HG03520 (cell line): ENCODE data around the gene PCID2.
"Not testable (repeated sequence)": the region's sequence is repeated elsewhere in the genome, so short reads cannot be mapped to it uniquely, and the experiment has no call there.

ENCODE experiments used
- ATAC-seq: cut with Tn5 transposase; IDR thresholded peaks from one replicate; pipeline ENCODE4 v1.9.1; 2021; ENCODE audit warnings: mild to moderate bottlenecking, moderate library complexity; ENCODE audit not compliant: unreplicated experiment

Gene PCID2

DNA sequence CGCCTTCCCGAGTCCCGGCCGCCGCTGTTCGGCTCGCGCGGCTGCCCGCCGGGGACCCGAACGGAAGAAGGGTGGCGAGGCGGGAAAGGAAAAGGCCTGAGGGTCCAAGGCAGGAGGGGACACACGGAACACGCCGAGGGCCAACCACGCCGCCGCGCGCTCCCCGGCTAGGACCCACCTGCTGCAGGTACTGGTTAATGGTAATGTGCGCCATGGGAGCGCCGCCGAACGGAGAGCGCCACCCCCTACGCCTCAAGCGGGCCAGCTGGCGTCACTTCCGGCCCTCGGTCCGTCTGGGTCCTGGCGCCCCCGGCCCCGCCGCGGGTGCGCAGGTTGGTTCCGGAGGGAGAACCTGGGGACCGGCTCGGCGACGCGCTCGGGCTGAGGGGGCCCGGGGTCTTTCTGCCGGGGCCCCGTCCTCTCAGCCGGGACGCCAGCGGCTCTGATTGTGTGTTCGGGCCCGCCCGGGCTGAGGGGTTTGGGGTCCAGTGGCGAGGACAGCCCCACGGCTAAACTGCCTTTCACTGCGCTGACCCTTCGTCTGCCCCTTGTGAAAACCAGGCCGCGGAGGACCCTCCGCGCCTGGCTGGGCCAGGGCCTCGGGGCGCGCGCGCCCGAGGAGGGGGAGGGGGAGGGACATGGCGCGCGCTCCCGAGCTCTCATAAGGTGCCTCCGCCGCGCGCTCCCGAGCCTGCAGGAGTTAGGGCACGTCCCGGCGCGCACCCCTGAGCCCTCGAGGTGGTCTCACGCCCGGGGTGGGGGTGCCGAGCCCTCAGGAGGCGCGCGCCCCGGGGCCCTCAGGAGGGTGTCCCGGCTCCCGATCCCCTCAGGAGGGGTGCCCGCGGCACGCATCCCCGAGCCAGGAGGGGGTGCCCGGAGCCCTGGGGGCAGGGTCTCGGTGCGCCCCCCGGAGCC is at the start of gene PCID2:
PCID2 (minus strand) TSS at position 249 of the 915 bp plus-strand sequence; CDS start at position 214, 35 bp downstream.
- ATAC-seq, result peak; percentile 69

DNA sequence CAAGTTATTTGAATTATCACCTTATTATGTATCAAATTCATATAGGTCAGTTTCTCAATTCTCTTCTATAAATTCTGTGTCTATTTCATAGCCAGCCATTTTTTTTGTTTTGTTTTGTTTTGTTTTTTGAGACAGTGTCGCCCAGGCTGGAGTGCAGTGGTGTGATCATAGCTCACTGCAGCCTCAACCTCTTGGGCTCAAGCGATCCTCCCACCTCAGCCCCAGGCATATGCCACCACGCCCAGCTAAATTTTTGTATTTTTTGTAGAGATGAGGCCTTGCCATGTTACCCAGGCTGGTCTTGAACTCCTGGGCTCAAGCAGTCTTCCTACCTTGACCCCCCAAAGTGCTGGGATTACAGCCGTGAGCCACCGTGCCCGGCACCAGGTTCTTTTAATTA is 49.4 kb upstream of the PCID2 start:
- not testable (repeated sequence) for ATAC-seq

DNA sequence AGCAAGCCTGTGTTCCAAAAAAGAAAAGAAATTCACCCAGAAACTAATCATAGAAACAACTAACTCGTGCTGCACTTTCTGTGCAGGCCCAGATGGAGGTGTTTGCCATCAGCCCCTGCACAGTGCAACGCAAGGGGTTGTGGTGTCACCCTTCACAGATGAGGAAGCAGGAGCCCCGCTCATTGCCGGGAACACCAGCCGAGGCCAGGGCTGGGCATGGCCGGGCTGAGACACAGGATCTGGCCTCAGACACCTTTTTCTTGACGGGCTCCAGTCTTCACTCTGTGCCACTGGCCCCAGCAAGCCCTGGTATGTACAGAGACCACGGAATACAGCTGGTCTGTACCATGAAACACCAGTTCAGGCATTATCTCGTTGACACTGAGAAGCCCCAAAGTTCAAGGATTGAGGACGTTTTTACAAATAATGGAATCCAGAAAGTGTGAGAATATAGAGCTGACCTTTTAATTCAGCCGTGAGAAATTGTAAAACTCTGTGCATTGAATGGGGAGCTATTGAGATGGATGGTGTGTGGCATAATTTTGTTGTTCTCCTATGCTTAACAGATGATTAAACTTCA is 44.1 kb upstream of the PCID2 start:
- no peak for ATAC-seq

DNA sequence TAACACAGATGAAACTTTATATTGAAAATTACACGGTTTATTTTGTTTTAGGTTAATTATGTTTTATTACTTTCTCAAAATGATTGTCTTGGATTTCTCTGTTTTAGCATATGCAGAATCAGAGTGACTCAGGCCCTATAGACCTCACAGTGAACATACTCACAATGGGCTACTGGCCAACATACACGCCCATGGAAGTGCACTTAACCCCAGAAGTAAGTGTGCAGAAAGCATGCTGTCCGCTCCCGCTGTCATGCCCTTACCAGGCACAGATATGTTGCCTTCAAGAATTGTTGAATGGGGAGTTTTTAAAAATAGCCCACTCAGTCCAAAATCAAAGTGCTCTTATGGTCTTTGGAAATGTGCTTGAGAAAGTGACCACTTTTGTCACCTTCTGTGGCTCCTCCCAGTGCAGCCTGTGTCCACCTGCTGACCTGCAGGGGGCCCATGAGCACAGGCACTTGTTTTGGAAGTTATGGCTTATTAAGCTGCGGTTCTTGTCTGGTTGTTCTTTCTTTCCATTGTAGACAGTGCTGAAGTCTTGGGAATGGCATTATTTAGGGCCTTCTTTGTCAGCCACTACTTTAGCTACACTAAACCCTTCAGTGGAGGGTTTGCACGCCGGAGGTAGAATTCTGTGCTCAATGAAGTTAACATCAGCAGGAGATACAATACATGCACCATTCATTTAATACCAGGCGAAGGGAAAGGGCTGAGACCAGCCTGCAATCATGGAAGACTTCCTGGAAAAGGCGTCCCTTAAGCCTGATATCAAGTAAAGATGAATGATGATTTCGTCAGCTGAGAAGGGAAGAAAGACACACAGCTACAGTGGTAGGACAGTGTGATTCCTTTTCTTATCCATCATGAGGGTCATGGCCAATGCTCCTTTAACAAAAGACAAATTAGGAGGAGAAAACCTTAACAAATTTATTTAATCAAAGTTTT is 37.7 kb upstream of the PCID2 start:
- ATAC-seq, result no peak

DNA sequence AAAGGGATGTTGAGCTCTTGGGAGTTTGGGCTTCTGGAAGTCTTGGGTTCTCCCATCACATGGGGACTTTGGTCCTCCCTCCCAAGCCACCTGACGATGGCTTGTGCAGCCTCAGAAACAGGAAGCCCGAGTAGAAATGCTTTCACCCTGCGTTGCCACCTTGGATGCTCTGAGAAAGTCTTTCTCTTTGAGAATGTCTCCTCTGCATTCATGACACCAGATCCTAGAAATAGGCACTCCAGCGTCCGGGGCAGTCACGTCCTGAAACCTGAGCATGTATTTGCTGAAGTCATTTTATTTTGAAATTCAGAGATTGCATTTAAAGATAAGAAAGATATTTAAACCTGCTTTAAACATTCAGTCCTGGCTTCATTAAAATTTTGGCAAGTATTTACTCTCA is 35.4 kb upstream of the PCID2 start:
- ATAC-seq, result no peak

DNA sequence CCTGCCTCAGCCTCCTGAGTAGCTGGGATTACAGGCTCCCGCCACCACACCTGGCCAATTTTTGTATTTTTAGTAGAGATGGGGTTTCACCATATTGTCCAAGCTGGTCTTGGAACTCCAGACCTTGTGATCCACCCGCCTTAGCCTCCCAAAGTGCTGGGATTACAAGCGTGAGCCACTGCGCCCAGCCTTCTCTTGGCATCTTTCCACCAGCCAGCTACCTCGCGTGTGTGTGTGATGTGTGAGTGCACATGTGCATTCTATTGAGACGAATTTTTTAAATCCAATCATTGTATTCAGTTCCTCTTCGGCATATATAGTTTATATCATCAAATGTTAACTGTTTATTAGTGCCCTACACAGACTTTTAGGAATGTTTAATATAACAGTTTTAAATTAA is 33.2 kb upstream of the PCID2 start:
- ATAC-seq, result not testable (repeated sequence)

DNA sequence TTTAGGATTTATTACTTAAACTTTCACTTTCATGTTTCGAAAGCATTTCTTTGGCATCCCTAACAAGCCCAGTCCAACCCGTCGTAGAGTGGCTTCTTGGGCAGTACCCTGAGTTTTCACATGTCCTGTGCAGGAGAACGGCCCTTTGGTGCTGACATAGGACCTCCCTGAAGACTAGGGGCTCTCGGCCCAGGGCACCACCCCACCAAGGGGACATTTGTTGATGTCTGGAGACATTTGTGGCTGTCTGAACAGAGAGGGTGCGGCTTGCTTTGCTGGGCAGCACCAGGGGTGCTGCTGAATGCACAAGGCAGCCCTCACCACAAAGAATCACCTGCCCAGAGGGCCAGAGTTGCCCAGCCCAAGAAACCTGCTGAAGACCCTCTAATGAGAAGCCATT is 31.5 kb upstream of the PCID2 start:
- ATAC-seq, result no peak

DNA sequence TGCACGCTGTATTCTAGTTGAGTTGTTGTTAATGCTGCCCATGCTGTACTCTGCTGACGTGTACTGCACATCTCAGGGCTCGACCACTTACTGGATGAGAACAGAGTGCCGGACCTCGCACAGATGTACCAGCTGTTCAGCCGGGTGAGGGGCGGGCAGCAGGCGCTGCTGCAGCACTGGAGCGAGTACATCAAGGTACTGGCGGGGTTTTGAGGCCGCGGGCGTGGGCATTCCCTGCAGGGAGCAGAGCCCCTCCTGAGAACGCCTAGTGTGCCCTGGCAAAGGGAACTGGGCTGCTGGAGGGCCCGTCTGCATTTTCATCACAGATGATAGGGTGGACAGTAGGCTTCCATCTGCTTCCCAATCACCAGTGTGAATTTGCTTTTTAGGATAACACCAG is 30.9 kb upstream of the PCID2 start:
- no peak for ATAC-seq

DNA sequence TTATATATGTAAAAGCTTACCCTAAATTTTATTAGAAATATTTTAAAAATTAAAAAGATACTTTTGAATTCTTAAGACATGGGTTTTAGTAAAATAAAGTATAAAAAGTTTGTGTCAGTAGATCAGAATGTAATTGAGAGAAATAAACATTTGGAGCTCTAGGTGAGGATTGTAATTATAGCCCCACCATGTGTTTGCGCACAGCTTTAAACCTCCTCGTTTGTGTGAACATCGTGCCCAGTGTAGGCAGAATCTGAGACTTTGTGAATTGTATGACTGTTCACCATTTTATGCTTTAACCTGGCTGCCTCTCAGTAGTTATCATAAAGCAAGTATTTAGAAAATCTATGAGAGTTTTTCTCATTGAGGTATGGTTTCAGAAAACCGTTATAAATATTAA is 30.1 kb upstream of the PCID2 start:
- ATAC-seq, result no peak

DNA sequence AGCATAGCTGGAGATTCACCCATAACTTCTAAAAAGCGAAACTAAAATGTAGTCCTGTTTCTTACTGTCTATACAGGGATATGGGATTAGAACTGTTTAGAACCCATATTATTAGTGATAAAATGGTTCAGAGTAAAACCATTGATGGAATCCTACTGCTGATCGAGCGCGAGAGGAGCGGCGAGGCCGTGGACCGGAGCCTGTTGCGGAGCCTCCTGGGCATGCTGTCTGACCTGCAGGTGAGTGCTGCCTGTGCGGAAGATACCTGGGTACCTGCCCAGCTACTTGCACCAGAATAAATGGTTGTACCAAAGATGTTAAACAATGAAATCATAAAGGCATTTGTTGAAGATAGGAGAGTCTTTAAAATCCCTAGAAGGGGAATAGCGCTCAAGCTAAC is 24.6 kb upstream of the PCID2 start:
- ATAC-seq, result no peak

DNA sequence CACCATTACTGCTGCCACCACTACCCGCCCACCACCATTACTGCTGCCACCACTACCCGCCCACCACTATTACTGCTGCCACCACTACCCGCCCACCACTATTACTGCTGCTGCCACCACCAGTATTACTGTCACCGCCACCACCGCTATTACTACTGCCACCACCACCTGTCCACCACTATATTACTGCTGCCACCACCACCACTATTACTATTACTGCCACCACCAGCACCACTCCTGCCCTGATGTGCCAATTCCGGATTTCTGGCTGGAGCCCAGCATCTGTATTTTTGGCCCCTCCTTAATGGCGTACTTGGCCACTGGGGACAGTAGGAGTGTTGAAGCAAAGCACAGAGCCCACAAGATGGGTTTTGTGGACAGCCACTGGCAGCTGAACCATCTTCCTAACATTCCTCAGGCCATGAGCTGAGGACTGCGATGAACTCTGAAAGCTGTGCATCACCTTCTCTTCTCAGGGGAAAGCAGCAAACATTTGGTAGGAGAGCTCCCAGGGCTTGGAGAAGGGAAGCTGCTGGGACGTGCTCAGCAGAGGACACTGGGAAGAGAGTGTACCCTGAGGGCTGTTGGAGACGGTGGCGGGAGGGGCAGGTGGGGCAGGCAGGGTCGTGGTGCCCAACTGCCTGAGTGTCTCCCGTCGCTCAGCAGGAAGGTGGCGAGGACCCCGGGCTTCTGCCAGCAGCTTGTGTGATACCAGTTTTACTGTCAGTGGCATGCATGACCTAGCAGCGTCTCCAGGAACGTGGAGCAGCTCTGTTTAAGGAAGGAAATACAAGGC is 23.9 kb upstream of the PCID2 start:
- ATAC-seq, result no peak

DNA sequence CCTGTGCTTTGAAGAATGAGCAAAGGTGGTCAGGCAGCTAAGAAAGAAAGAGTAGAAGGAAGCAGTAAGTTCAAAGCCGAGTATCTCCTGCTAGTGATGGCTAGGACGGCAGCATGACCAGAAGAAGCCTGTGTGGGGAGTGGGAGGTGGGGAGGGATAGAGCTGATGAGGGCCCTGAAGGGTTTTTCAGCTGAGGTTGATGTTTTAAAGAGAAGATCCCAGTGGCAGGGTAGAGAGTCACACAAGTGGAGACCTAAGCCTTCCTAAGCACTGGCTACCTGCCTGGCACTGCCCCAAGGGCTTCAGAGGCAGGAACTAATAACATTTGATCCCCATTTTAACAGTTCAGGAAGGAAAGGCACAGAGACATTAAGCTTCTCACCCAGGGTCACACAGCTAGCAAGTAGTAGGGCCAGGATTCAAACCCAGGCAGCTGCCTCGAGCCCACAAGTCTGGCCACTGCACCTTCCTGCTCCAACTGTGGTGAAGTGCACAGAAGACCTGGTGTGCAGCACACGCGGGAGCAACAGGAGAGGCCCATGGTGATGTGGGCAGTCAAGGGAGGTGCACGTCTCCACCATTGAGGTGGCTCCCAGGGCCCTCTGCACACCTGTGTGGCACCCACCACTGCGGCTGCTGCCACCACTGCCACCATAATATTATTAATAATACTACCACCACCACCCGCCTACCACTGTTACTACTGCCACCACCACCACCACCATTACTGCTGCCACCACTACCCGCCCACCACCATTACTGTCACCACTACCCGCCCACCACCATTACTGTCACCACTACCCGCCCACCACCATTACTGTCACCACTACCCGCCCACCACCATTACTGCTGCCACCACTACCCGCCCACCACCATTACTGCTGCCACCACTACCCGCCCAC is 23.1 kb upstream of the PCID2 start:
- ATAC-seq, result no peak

DNA sequence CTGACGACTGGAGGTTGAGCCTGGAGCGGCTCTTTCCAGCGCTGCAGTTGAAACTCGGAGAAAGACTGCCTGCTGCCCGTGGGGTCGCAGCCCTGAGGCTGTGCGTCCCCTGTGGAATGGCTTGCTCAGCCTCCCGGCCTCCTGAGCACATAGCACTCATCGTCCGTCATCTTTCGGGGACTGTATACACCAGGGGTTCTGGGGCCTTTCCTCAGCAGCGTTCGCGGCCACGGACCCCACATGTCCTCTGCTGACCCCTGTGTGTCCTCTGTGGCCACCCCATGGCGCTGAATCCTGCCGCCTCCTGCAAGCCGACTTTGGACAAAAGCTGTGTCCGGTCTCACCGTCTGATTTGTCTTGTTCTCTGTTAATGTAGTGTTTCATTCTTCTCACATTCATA is 21.3 kb upstream of the PCID2 start:
- ATAC-seq, result no peak

DNA sequence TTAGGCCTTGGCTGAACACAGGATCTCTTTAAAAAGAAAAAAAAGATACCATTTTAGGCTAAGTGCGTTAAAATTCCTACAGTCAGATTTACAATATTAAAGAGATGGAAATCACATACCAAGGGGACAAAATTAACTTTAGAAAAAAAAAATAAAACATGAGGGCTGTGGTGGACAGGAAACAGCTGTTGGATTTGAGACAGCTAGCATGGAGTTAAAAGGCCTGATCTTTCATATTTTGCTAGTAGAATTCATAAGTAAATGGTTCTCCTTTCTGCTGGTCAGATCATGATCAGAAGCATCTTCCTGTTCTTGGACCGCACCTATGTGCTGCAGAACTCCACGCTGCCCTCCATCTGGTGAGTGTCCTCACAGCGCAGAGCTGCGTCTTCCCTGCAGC is 20.7 kb upstream of the PCID2 start:
- no peak for ATAC-seq

DNA sequence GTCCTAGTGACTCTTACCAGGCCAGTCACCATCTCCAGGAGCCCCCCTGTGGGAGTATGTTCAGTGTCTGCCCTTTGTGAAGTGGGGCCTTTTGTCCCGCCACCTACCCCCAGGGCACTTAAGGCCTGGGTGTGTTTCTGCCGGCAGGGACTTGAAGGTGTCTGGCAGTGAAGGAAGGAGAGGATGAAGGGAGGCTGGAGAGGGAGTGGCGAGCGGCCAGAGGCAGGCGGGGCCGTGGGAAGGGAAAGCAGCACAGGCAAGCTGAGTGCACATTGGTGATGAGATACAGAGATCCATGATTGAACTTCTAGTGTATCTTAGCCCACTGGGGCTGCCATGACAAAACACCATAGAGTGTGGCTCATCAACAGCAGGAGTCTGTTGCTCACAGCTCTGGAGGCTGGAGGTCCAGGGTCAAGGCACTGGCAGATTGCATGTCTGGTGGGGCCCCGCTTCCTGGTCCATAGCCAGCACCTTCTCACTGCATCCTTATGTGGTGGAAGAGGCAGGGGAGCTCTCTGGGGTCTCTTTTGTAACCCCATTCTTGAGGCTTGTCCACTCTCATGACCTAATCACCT is 18.5 kb upstream of the PCID2 start:
- no peak for ATAC-seq

DNA sequence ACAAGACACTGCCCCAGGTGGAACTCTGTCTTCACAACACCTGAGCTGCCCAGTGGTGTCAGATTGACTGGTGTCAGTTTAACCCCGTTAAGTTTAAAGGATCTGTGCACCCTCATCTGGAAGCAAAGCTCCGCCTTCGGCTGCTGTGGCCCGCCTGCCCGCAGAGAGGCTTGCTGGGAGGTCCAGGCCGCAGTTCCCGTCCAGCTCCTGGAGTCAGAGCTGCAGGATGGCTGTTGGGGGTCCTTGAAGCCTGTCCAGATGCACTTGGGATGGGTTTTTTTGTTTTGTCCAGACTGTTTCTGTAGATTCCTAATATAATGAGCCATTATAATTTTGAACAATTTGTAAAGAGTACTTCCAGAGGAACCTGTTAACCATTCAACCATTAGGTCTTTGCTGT is 17.0 kb upstream of the PCID2 start:
- no peak for ATAC-seq

DNA sequence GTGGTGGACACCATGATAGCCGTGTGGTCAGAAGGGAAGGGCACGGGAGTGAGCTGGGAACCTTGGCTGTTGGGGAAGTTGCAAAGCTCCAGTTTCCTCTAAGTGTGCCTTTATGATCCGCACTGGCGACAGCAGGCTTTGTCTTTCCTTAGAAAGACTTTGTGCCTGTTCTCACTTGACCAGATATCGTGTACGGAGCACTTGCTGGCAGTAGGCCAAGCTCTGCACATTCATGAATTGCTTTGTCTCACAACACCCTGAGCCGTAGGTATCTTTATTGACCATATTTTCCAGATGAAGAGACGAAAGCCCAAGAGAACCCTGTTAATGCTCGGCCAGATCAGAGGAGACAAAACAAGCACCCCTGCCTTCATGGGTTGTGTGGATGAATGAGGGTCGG is 16.0 kb upstream of the PCID2 start:
- no peak for ATAC-seq

DNA sequence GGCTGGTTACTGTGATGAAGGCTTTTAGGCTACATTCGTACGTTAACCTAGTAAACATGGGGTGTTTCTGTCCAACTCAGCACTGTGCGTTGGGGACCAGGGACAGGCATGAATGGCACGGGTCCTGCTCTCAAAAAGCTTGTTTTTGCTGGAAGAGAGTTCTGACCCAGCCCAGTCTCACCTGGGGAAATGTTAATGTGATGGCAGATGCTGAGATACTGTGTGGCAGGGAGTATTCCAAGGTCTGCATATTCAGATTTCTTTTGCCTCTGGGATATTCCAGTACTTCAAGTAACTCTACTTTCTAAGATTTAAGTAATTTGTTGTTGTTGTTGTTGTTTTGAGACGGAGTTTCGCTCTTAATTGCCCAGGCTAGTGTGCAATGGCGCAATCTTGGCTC is 14.6 kb upstream of the PCID2 start:
- no peak for ATAC-seq

DNA sequence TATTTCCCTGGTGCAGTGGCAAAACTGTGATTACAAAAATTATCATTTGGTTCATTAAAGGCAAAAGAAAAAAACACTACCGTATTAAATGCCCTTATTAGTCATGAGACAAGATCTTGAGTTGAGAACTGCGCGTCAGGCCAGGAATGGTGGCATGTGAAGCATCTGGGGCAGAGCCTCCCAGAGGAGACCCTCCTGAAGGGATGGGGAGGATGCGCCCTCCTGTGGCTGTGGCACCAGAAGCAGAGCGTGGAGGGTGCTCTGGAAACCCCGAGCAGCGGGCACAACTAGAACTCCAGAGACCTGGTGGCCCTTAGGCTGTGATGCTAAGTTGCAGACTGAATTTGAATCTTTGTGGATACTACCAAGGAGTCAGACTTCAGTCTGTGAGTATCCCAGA is 12.4 kb upstream of the PCID2 start:
- no peak for ATAC-seq
